AG09319 (cell line): Measurements from ENCODE around the gene C8G.

ENCODE experiments used
- DNase-seq: peaks from one replicate; pipeline ENCODE4 v3.0.0-alpha.2; 2010; ENCODE audit warnings: low read depth; ENCODE audit errors: extremely low read depth
- TF ChIP-seq, protein P1 (sequence below): IDR thresholded peaks from 2 replicates; pipeline ENCODE4 v1.5.1; 2011; ENCODE audit warnings: low read depth, mild to moderate bottlenecking, inconsistent platforms, low read length, moderate library complexity

The C8G gene

DNA sequence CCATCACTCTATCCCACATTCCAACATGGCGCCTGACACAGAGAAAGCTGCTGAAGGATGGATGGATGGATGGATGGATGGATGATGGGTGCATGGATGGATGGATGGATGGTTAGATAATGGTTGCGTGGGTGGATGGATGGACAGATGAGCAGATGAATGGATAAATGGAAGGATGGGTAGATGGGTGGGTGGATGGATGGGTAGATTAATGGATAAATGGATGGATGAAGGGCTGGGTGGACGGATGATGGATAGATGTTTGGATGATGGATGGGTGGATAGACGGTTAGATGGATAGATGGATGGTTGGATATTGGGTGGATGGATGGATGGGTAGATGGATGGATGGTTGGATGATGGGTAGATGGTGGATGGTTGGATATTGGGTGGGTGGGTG, 11.6 kb downstream of the C8G start:
- TF ChIP-seq, protein P1, sequence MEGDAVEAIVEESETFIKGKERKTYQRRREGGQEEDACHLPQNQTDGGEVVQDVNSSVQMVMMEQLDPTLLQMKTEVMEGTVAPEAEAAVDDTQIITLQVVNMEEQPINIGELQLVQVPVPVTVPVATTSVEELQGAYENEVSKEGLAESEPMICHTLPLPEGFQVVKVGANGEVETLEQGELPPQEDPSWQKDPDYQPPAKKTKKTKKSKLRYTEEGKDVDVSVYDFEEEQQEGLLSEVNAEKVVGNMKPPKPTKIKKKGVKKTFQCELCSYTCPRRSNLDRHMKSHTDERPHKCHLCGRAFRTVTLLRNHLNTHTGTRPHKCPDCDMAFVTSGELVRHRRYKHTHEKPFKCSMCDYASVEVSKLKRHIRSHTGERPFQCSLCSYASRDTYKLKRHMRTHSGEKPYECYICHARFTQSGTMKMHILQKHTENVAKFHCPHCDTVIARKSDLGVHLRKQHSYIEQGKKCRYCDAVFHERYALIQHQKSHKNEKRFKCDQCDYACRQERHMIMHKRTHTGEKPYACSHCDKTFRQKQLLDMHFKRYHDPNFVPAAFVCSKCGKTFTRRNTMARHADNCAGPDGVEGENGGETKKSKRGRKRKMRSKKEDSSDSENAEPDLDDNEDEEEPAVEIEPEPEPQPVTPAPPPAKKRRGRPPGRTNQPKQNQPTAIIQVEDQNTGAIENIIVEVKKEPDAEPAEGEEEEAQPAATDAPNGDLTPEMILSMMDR: no peak
- DNase-seq: no peak

DNA sequence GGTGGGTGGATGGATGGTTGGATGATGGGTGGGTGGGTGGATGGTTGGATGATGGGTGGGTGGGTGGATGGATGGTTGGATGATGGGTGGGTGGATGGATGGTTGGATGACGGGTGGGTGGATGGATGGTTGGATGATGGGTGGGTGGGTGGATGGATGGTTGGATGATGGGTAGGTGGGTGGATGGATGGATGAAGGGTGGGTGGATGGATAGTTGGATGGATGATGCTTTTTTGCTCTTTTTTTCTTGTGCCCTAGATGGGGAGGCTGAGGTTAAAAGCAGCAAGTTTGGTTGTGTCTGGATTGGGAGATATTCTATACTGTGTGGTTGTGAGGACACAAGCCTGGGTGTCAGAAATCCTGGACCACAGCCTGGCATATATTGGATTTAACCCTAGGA, 12.4 kb downstream of the C8G start:
- DNase-seq: no peak
- TF ChIP-seq, protein P1: no peak

DNA sequence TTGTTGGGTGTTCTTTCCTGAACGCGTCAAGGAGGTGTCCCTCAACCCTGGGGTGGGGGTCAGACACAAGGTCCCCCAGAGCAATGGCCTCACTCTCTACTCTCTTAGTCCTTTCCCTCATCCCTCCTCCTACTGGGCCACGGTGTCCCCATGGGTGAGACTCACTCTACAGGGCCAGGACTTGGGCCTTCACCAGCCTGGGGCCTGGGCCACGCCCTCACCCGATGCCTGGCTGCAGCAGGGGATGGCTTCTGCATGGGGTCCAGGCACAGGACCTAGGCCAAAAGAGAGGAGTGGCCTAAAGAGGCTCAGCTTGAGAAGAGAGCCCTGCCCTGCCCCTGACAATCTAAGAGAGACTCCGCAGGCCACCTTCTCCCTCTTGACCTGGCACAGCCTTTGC, 12.9 kb downstream of the C8G start:
- TF ChIP-seq, protein P1: no peak
- DNase-seq: no peak

DNA sequence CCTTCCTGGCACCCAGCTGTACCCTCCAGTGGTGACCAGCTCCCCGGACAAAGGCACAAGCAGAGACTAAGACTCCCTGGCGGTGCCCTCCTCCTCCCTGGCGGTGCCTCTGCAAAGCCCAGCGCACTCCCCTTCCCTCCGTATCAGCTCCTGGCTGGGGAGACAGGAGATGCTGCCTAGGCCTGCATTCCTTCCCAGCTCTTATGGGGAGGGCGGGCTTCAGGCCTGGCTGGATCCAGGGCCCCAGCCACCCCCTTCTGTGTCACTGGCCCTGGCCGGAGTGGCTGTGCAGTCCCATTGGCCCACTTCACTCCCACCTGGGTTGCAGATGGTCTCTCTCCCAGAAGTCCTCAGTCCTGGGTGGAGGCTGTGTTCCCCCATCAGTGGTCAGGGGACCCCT, 13.4 kb downstream of the C8G start:
- TF ChIP-seq, protein P1: no peak
- no peak for DNase-seq

DNA sequence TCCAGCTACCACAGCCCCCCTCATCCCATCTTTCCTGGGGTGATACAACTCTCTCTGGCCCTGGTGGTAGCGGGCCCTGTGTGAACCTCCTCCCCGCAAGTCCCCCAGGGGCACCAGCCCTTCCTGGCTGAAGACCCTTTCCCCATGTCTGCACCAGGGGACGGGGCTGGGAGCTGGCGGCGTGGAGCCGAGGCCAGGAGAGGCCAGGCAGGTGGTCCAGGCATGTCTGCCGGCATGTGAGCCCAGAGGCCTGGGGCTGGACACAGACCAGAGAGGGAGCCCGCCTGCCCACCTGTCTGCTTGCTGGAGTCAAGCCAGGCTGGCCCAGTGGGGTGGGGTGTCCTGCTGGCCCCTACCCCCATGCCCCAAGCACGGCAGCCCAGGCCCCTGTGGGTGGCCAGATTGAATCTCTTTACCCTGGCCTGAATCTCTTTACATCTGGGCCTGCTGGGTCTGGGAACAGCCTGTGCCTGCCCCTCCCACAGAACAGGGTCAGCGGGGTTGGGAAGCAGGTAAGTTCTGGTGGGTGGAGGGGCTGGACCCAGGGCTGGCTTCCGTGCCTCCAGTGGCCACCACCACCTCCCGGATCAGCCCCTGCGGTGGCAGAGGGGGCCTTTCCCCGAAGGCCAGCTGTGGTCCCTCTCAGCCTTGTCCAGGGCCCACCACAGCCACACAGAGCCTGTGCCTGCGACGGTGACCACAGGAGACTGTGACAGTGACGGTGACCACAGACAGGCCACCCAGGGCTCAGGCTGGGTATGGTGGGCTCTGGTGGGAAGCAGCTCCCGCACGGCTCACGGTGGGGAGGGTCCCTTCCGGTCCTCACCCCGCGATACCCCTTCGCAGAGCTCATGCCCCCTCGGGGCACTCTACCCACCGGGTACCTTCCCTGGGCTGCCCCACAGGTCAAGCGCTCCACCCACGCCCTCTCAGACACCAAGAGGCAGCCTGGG, 14.1 kb downstream of the C8G start:
- DNase-seq: no peak

DNA sequence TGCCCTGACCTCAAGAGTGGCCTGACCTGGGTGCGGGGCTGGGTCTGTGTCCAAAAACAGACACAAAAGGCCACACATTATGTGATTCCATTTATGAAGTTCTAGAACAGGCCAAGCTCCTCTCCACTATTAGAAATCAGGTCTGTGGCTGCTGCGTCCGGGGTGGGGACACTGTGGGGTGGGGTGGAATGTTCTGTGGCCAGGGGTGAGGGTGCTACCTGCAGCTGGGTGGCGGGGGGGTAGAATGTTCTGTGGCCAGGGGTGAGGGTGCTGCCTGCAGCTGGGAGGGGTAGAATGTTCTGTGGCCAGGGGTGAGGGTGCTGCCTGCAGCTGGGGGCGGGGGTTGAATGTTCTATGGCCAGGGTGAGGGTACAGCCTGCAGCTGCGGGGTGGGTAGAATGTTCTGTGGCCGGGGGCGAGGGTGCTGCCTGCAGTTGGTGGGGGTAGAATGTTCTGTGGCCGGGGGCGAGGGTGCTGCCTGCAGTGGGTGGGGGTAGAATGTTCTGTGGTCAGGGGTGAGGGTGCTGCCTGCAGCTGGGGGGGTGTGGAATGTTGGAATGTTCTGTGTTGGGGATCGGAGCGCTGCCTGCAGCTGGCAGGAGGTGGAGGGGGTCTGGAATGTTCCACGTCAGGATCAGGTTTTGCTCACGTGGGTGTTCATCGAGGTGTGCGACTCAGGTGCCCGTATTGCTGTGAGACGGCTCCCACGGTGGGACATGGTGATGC, 15.3 kb downstream of the C8G start:
- TF ChIP-seq, protein P1: no peak
- no peak for DNase-seq

More for the DNA sequence above, 14.1 kb downstream of the C8G start:
- TF ChIP-seq, protein P1: no peak

DNA sequence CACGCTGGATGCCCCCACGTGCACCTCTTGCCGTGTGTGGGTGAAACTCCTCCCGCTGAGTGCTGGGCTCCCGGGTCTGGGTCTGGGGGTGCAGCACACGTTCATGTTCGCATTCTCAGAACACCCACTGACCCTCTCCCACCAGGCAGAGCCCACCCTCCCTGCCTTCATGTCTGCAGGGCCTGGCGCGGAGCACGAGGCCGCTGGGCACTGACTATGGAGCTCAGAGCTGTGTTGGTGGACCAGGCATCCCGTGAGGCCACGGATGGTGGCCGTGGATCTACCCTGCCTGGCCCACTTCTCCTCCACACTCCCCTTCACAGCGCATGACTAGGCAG, 15.9 kb downstream of the C8G start:
- no peak for DNase-seq
- TF ChIP-seq, protein P1: no peak
